ENCODE measurements around the gene SIX2. TPM values are rescaled to one million over a fixed set of nuclear protein-coding genes. Genes with fewer than 3 reads are reported as not detected.

Gene SIX2
- total and polyA plus RNA-seq, 2 of the 8 experiments (the other 6 are each of a cell fraction or from before 2014, with no cell fraction given), result 0.47 to 1.0 TPM

DNA sequence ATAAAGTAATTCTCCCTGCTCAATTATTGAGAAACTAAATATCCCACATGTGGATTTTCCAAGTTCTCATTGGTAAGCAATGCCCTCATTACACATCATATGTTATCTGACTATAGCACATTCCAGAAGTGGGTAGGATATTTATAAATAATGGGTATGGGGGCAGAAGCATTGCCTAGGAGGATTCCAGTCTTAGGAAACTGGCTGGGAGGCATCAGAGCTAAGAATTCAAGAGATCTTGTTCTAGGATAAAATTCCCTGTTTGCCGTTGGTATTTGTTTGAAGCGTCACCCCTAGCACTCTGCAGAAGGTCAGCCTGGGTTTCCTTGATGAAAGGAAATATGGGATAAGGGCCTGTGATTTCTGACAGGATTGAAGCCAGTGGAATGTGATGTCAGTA is 20.1 kb downstream of the SIX2 start:
- H3K9ac ChIP-seq (replicated peaks in 1 of 4; ENCODE audit: extremely low read depth in 1 of 4, low read depth in 3 of 4, low read length in 3 of 4), result no peak overlapping the region
- H3K23ac ChIP-seq (ENCODE audit: insufficient read length), result no peak overlapping the region
- H3K14ac ChIP-seq (ENCODE audit: insufficient read length), result no peak overlapping the region
- no peak overlapping the region for H4K8ac ChIP-seq (ENCODE audit: extremely low read depth, insufficient read depth, low read length)
- POLR2A ChIA-PET (ENCODE audit: partially characterized antibody), result no interaction called here
- no peaks in the 10 kb centered on the region for H3K79me1 ChIP-seq (ENCODE audit: low read depth, low read length)
- peaks cover 5 to 8% of the 10 kb centered on the region in 2 experiments; a peak in 2 of 4 replicates for H3K9me3 ChIP-seq (ENCODE audit: insufficient read depth in 2 of 2, low read depth in 1 of 2, low read length in 1 of 2)
- DNase-seq (ENCODE audit: low read depth in 1 of 2, low spot score in 2 of 2), result no peak
- H2BK120ac ChIP-seq (replicated peaks; ENCODE audit: low read depth, low read length), result no peak overlapping the region
- no peaks in the 10 kb centered on the region for H4K20me1 ChIP-seq (replicated peaks in 1 of 2; ENCODE audit: control insufficient read depth in 1 of 2, insufficient read depth in 2 of 2, low read length in 2 of 2)
- no peak overlapping the region for H3K18ac ChIP-seq (ENCODE audit: extremely low read depth, low read length)
- no peaks in the 10 kb centered on the region for H3K4me1 ChIP-seq (replicated peaks in 1 of 4; ENCODE audit: control insufficient read depth in 3 of 4, insufficient read depth in 4 of 4, low read length in 3 of 4)
- no peak overlapping the region for H3K4me2 ChIP-seq (ENCODE audit: insufficient read depth in 1 of 2, low read depth in 2 of 2, low read length in 2 of 2)
- FAIRE-seq, result no peak
- no peak overlapping the region for H3K56ac ChIP-seq (replicated peaks; ENCODE audit: insufficient read length, low read depth, low read length)
- H4K91ac ChIP-seq (replicated peaks; ENCODE audit: insufficient read length, low read length), result no peak overlapping the region
- 94% methylated on average over 2 of the region's 2 CpGs; no CpG with 5 or more reads in 1 of the 2 experiments for WGBS, 2 experiments (ENCODE audit: extremely low coverage in 1 of 2, insufficient coverage in 1 of 2, insufficient read length in 1 of 2, insufficient replicate concordance in 2 of 2, low coverage in 1 of 2, low lambda C conversion rate in 2 of 2, missing lambda C conversion rate in 1 of 2)
- no peak overlapping the region for H2BK5ac ChIP-seq (ENCODE audit: low read depth, low read length)
- no peak overlapping the region for H2AFZ ChIP-seq (ENCODE audit: low read length)
- no peaks in the 10 kb centered on the region; a peak in 1 of 7 replicates for H3K27me3 ChIP-seq (replicated peaks in 1 of 4; ENCODE audit: control insufficient read depth in 3 of 4, extremely low read depth in 1 of 4, insufficient read depth in 3 of 4, low read length in 3 of 4)
- no peak overlapping the region for H4K5ac ChIP-seq (ENCODE audit: insufficient read length, low read depth, low read length)
- no peak overlapping the region for H2BK12ac ChIP-seq (ENCODE audit: low read depth, low read length)
- H3K79me2 ChIP-seq (ENCODE audit: control insufficient read depth in 1 of 2, insufficient read depth in 2 of 2, low read length in 2 of 2), result no peaks in the 10 kb centered on the region
- no peak overlapping the region for H3K4ac ChIP-seq (replicated peaks; ENCODE audit: insufficient read length, low read depth, low read length)
- H3K23me2 ChIP-seq (ENCODE audit: low read depth, low read length), result no peaks in the 10 kb centered on the region; the same call in 1 of the 2 replicates
- no peak overlapping the region for H3K4me3 ChIP-seq (ENCODE audit: extremely low read depth in 1 of 4, insufficient read depth in 2 of 4, low read depth in 3 of 4, low read length in 4 of 4)
- no peak overlapping the region for H2AK5ac ChIP-seq (ENCODE audit: low read depth, low read length)
- CTCF ChIA-PET (ENCODE audit: partially characterized antibody), result interaction anchor here (1.2 to 1.7 kb wide), 4 partner anchors 13 to 25 kb away, joined by 3 to 5 read pairs (median 4); partner anchors contain the start of gene SIX2
- H2BK15ac ChIP-seq (ENCODE audit: low read length), result no peak overlapping the region
- no peak overlapping the region for H3K27ac ChIP-seq (ENCODE audit: low read depth, low read length)
- no peak overlapping the region for H2BK20ac ChIP-seq (ENCODE audit: low read length)
- no peaks in the 10 kb centered on the region for H3K36me3 ChIP-seq (ENCODE audit: control insufficient read depth in 2 of 4, insufficient read depth in 4 of 4, low read length in 3 of 4)
- TF ChIP-seq BCL11A (IDR thresholded peaks at IDR 0.05; ENCODE audit: low read depth in 2 of 2, low read length in 2 of 2) (no peak), ZNF274 (IDR thresholded peaks at IDR 0.05; ENCODE audit: borderline replicate concordance, extremely low read depth, low read length) (no peak), ASH2L (IDR thresholded peaks at IDR 0.05; ENCODE audit: low read length) (no peak), TAF1 (IDR thresholded peaks at IDR 0.05; ENCODE audit: low read depth, low read length) (no peak), JUN (IDR thresholded peaks at IDR 0.05; ENCODE audit: low read depth, low read length) (no peak), YY1 (IDR thresholded peaks at IDR 0.05; ENCODE audit: low read depth, low read length) (no peak), POU5F1 (IDR thresholded peaks at IDR 0.05; ENCODE audit: low read depth, low read length) (no peak), GABPA (IDR thresholded peaks at IDR 0.05; ENCODE audit: borderline replicate concordance, insufficient read depth, low read length) (no peak), POLR2AphosphoS5 (IDR thresholded peaks at IDR 0.05; ENCODE audit: low read depth, low read length) (no peak), CHD1 (IDR thresholded peaks at IDR 0.05; ENCODE audit: low read depth, low read length) (no peak), SP2 (IDR thresholded peaks at IDR 0.05; ENCODE audit: low read length) (no peak), BRCA1 (IDR thresholded peaks at IDR 0.05; ENCODE audit: low read depth, low read length) (no peak), SRF (IDR thresholded peaks at IDR 0.05; ENCODE audit: low read depth, low read length) (no peak), MAX (IDR thresholded peaks at IDR 0.05) (no peak), MAFK (IDR thresholded peaks at IDR 0.05; ENCODE audit: low read depth, low read length) (no peak), EP300 (IDR thresholded peaks at IDR 0.05; ENCODE audit: borderline replicate concordance in 1 of 2, low read depth in 2 of 2, low read length in 2 of 2) (no peak)
